Stimulated activated CD4-positive, alpha-beta T cell treated with anti-CD3 and anti-CD28 coated beads, Interleukin-4, amount 100 ng/mL, for 4 hours (primary cell): Measurements from ENCODE around the gene IL20RA.
"Not testable (repeated sequence)": the region's sequence is repeated elsewhere in the genome, so short reads cannot be mapped to it uniquely, and the experiment has no call there.

Experiments used
- DNase-seq, 2 experiments: peaks; one replicate each; pipeline ENCODE4 v3.0.0-alpha.2; 2020

The IL20RA gene

DNA sequence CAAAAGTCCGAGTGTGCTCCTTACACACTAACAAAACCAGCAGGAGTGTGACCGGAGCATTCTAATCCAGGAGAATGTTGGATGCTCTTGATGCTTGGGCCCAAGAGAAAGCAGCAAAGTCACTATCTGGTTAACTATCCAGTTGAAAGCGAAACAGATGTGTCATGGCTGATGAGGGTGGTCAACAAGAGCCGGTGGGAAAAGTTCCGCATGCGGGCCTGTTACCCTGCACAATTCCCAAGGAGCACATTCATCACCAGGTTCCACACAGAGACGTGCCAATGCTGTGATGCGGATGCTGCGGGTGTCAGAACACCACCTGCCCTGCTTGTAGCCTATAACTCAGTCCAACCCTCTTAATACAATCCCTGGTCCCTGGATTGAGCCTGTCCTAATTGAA, 38.7 kb downstream of the IL20RA start:
- no peak for DNase-seq

DNA sequence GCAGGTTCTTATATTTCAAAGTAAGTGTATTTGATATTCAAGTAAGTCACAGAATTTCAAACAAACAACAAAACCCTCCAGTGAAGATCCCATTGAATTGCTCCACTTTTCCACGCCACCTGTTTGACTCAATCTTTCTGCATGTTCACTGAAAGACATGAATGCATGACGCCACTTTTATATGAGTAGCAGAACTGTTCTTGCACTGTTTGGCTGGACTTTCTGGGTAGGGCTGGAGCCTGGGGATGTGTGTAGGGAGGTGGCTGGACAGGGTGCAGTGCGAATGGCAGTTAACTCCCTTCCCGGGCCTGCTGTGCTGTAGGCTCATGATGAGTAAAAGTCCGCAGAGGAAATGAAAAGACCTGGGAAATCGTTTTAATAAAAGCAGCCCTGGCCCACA, 39.7 kb downstream of the IL20RA start:
- DNase-seq = no peak

DNA sequence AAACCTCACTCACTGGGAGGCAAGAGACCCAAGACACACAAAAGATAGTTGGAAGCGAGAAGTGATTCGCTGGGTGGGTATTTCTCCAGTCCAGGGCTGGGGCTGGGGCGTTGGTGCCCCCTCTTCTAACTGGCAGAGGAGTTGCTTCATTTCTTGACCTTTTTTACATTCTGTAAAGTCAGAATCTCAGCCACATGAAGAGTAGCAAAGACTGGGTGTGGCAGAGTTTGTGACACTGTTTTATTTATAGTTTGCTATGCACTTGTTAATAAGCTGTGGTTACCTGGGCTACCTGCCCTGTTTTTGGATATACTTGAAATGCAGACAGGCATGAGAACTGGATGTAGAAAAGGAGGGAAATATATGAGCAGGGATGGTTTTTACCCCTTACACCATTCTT, 42.3 kb downstream of the IL20RA start:
- no peak for DNase-seq

DNA sequence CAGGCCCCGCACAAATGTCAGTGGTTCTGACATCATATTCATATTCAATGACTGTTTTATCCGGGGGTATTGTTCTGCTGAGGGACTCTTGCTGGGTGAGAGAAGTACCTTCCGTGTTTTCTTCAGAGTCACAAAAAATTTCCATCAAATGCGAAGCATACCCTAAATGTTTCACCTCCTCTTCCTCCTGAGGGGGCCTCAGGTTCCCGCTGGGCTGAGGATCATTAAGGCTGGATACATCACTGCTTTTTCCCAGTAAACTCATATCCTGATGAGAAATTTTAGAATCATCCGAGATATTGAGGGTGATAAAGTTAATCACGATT, 42.8 kb downstream of the IL20RA start:
- no peak for DNase-seq

DNA sequence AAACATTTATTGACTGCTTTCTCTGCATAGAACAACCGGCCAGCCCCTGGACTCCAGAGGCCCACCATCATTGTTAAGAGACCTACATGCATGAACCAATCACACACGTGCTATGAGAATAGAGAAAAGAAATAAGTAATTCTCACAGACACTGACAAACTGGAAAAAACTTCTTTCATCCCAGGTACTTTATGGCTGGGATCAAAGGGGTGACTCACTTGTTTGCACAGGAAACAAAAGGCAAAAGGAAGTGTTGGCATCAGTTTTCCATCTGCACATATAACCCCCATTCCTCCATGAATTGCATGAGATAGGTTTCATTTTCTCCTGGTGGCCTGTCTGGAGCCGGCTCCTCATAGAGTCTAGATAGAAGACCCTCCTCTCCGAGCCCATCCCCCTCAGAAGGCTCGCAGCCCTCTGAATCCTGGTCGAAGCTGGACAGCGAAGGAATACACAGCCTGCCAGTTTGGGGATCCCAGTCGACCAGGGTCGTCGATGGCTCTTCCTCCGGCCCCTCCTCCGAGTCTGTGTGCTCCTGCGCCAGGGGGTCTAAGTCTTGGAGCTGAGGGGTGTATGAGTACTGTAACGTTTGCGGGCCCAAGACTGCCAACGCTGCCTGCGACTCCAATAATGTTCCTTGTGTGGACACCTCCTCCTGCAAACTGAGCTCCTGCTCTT, 43.3 kb downstream of the IL20RA start:
- DNase-seq = no peak

DNA sequence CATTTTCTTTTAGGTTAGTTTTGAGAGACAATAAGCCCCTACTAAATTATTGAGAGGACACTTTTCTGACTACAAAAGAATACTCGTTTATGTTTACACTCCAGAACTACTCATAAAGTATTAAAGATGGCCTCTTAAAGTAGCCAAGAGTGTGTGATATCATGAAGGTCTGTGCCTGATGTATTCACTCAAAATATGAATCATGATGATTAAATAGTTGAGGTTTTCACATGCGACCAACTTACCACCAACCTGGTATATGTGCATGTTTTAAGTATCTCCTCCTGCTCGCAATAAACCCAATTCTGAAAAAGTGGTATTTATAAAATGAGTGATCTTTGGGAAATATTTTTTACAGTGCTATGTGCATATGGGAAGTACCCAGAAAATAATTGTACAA, 43.9 kb downstream of the IL20RA start:
- no peak for DNase-seq

DNA sequence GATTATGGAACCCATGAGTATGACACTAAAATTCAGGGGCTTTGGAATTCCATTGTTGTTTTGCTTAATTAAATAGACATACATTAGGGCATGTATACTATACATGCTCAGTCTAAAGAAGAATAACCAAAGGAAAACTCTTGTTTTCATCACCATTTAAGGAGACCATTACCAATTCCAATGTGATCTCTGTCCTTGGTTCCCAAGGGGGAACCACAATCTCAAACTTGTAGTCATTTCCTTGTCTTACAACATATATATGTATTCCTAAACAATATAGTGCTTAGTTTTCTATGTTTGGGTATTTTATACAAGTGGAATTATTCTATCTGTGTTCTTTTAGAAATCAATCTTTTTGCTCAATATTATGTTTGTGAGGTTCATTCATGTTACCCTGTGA, 49.2 kb downstream of the IL20RA start:
- no peak for DNase-seq

DNA sequence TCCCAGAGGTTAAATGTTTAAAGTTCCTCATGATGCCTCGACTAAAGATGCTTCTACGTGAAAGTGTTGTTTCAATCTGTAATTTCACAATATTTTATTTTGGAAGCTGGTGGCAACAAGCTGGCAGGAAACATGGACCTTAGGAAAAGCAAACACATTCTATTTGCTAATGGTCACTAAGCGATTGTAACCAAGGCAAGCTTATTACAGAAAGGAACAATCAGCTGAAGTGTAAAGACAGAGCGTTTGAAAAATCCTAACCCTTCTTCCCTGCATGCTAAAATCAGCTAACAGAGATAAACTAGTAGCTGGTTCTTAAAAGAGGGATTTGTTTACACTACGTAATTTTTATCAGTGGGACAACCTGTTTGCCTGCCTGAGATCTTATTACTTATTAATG, 50.0 kb downstream of the IL20RA start:
- DNase-seq = no peak

DNA sequence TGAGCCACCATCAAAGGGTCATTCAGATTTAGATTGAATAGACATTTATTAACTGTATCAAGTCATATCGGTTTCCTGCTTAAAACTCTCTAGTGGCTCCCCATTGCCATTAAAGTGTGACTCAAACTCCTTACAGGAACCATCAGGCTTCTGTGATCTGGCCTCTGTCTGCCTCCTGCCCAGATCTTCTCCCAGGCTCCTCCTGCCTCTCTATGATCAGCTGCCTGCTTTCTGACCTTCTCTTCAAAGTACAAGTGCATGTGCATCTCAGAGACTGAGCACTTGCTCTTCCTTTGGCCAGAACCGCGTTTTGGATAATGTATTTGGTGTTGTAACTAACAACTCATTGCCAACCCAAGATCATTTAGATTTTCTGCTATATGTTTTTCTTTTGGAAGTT, 52.7 kb downstream of the IL20RA start:
- no peak for DNase-seq

DNA sequence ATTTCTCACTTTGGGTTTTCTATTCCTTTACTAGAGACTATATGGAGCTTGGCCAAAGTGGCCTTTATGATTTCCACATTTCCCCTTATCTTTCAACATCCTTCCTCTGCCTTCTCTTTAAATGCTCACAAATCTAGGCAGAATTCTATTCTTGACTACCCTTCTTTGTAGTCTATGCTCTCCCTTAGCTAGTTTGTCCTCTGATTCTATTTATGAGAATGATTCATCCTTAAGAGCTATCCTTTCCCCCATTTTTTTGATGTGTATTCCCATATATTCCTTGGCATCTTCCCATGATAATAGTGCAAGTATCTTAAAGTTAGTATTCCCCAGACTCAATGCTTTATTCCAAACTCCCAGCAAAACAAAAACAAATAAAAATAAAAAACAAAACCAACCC, 53.1 kb downstream of the IL20RA start:
- no peak for DNase-seq

DNA sequence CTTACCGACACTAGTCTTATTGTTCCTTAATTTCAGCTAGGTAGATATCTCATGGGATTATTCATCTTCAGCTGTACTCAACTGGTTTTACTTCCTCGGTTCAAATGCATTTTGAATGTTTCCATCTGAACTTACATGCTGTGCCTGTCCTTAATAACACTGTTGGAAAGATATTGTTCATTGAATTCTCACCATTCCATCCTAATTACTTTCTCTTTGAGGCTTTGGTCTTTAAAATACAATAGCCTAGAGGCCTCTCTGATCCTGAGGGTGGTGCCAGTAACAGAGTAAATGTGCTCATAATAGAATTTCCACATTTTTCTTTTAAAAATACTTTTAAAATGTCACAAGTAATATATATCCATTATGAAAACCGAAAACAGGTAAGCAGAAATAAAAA, 54.0 kb downstream of the IL20RA start:
- no peak for DNase-seq

DNA sequence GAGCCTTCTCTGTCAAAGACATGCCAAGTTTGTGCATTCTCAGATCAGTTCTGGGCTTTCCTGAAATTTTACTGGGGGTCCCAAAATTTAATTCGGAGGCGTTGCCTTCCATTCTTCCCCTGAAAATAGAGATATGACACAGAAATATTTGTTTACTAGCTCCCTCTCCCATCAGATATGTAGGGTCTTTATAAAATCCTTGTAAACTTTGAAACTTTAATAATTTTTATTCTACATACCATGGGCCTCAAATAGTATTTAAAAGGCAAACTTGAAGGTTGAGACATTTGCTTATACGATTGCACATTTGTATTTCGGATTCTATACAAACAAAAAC, 54.6 kb downstream of the IL20RA start:
- no peak for DNase-seq

DNA sequence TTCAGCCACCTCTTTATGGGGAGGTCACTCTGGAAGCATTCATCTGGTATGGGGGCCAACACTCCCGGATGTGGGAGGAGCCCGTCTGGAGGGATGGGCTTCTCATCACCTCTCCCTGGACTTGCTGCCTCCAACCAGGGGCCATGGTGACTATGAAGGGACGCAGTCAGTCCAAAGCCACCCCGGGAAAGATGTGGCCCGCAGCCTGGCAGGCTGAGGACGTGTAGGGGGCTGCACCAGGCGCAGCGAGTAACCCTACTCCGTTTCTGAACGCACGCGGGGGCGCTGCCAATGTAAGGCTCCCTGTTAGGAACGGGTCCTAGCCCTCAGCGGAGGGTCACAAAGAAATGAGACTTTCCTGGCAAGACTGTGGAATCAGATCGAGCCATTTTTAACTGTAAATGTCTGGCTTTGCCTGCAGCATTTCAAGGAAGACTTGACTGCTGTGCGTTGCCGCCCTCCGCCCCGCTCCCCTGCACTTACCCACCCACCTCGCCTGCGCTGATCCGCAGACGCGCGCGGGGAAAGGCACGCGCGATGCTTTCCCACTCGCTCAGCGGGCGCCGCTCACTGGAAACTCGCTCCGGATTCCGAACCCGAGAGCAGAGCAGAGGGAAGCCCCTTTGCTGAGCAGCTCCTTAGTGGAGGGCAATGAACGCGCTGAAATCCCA, 55.1 kb downstream of the IL20RA start:
- DNase-seq = no peak

DNA sequence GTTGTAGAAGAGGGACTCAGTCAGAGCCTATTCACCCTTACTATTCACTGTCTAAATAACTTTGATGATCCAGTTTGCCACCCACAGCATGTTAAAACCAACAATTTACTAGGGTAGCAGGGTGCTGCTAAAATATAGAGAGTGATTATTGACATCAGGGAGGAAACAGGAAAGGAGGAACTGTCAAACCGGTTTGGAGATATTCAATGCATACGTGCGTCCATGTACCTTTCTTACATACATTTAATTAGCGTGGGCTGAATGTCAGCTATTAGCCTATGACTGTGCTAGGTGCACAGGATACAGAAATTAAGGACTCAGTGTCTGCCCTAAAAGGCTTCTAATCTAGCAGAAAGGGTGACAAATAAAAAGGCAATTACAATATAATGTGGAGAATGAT, 57.2 kb downstream of the IL20RA start:
- DNase-seq = no peak

DNA sequence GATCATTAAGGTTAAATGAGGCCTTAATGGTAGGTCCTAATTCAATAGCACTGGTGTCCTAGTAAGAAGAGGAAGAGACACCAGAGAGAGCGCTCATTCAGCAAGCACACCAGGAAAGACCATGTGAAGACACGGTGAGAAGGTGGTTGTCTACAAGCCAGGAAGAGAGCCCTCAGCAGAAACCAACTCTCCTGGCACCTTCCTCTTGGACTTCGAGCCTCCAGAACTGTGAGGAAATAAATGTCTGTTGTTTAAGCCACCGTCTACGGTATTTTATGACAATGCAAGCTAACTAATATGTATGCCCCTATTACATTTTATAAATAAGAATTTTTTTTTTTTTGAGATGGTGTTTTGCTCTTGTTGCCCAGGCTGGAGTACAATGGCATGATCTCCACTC, 59.3 kb downstream of the IL20RA start:
- DNase-seq = no peak

DNA sequence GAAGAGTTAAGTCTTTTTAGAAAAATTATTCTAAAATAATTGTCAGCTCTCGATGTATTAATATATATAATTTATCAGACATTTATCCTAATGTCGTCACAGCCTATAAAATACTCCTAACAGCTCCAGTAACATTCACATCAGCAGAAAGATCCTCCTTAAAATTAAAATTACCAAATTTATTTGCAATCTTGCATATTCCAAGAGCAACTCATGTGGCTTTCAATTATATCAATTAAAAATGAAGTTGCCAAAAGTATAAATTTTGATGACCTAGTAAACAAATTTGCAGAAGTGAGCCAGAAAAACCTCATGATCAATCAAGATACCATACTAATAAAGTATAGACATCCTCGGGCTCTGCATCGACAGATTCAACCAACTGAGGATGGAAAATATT, 60.2 kb downstream of the IL20RA start:
- no peak for DNase-seq

DNA sequence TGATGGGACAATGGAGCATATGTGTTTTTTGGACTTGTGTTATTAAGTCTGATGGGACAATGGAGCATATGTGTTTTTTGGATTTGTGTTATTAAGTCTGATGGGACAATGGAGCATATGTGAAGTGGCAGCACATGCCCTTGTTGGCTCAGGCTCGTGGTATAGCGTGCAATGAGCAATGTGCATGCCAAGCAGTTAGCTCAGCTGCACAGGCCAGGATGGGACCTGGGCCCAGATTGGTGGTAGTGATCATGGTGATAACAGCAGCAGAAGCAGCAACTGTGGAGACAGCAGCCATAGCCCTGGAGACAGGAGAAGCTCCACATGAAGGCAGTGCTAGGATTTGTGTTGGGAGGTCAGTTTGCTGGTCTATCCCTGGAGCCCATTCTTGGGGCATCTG, 61.1 kb downstream of the IL20RA start:
- no peak for DNase-seq

DNA sequence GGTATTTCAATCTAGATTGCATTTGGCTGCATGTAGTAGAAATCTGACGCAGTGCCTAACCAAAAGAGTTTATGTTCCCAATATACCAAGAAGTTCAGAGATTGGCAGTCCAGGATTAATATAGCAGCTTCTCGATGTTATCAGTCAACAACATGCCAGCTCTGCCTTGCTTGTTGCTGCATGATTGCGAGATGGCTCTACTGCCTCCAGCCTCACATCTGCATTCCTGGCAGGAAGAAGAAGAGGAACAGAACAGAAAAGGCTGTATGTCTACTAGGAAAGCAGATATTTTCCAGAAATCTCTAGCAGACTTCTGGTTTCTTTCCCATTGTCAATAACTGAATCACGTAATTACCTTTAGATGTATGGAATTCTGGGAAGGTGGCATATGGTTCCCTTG, 61.8 kb downstream of the IL20RA start:
- no peak for DNase-seq

DNA sequence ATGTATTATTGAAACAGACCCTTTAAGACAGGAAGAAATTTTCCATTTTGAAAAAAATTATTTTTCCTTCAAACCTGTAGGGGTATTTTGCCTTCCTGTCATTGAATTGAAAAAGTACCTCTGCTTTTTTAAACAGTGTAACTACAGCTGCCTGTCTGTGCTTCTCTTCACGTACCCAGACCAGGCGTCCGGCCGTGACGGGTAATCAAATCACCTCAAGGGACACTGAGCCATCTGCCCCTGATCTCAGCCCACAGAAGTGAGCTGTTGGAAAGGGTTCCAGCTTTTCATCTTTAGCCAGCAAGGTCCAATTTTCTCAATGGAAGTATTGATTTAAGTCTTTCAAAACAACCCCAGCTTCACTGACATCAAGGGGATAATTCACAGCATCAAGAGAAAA, 64.7 kb downstream of the IL20RA start:
- no peak for DNase-seq

DNA sequence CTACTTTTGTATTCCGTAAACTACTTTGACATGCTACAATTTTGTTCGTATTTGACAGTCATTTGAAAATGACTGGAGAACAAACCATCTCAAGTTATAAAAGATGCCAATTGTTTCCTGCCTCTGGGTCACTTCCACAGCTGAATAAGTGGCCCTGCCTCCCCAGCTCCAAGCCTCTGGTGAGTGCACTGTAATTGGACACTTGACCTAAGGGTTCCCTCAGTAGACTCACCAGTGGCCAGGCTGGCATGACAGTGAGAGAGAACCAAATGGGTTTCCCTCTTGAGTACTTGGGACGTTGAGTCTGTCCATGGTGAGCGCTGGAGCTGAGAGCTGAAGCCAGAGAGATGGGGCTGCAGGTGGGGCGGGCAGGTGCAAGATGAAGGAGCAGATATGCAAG, 65.6 kb downstream of the IL20RA start:
- no peak for DNase-seq

DNA sequence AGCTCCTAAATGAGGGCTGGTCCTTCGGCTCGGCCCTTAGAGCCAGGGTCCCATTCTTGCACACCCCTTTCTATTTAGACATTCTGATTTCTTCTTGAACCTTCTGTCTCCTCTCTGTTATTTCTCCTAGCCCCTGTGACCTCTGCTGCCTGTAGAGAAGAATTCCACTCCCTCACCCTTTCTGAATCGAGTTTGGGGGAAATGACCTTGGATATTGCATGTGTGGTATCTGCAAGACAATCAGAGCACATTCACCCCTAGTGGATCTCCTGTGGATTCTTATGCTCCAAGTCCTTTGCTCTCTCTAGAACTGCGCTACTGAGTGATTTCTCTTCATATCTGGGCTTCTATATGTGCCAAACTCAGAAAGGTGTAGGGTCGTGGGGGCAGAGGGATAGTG, 67.7 kb downstream of the IL20RA start:
- no peak for DNase-seq

DNA sequence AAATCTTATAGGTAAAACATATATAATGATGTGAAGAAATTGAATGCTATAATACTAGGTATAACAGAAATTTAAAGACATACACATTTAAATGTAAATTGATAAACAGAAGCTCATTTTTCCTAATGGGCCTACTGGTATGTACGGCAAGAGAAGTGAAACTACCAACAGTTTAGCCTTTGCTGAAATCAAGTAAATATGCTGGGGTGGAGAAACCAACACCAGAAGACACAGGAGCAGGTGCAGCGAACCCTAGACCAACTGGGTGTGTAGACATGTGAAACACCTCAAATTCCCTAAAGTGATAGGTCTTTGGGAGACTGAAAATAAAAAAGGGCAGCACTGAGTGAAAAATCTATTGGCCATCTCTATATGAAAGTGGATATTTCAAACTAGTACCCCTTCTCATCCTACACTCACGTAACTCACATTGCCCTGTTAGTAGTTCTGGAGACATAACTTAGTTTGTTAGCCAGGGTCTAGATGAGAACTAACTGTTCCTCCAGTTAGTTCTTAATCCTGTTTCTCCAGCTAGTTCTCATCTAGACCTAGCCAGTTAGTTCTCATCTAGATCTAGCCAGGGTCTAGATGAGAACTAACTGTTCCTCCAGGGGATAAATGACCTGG, 69.6 kb downstream of the IL20RA start:
- DNase-seq = no peak

DNA sequence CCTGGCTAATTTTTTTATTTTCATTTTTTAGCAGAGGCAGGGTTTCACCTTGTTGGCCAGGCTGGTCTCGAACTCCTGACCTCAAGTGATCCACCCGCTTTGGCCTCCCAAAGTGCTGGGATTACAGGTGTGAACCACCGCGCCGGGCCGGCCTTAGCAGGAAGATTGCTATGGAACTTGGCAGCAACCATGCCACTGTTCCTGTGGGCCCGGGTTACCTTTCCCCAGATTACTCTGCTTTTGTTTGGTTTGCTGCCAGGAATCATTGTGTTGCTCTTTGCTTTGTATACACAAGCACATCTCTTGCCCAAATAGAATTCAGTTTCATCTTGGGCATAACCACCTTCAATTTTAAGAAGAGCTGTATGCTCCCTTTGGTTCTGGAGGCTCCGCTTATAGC, 71.0 kb downstream of the IL20RA start:
- DNase-seq = not testable (repeated sequence)

DNA sequence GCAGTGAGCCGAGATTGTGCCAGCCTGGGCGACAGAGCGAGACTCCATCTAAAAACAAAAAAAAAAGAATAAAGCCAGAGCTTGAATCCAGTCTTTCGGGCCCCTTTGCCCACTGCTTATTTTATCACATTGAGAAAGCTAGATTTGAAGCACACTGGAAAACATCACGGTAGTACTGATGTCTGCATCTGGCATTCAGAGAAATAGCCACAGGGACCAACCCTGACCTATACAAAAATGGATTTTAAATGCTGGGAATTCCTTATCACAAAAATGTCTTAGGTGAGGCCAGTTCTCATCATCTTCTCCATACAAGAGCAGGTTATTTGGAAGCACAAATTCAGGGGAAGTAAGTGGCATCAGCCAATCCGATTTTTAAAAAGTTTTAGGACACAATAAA, 73.2 kb downstream of the IL20RA start:
- no peak for DNase-seq

DNA sequence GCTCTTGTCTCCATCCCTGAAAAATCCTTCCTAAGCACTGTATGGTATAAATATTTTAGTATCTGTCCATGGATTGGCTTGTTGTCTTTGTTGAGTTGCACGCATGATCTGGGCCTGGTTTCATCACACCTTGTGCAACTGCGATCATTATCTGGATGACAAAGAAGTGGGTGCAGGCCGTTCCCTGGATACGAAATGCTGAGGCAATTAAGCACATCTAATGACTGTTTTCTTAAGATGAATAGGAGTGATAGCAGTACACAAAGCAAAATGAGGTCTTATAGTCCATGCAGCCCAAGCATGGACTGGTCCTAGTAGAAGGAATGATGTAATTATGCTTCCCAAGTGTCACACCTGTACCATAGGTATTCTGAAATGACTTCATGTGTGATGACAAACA, 74.8 kb downstream of the IL20RA start:
- DNase-seq = no peak
